ENCODE data around the gene C6orf163.
"Not testable (repeated sequence)": the region's sequence is repeated elsewhere in the genome, so short reads cannot be mapped to it uniquely, and the experiment has no call there.

C6orf163 gene

DNA sequence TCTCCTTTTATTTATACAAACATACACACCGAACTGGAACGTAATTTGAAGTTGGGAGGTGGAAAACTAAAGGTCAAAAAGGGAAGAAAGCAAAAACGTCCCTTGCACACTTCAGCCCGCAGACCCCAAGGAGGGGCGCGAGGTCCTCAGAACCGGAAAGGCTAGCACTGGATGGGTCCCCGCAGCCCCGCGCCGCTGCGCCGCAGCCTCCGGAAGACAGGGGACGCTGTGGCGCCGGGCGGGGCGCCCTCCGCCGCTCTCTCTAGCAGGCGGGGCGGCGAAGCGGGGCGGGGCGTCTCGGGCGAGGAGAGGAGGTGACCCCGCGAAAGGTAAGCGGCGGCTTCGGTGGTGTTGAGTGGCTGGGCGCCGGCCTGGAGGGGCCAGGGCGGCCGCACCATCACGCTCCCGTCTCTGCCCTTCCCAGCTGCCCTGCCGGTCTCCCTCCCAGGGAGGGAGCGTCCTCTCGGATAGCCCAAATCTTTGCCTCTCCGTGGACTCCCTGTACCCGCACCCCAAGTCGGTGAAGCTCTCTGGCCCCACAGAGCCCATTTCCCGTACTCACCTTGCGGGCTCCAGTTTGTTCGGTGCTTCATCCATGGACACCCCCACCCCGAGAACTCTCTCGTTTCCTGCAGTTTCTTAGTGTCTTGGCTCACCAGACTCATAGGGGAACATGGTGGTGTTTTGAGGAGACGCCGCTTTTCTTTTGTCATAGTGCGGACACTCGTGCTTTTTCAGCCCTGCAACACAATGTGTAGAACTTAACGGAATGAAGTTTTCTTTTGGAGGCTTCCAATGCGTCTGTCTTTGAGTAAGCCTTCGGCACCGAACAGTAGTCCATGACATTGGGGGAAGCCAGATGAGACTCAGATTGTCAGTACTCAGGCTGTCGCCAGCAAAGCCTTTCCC is 22.1 kb upstream of the C6orf163 start, which contains the start of gene SMIM8:
SMIM8 (plus strand) TSS at position 285 of the 909 bp plus-strand sequence. CDS start 14,444 bp downstream, outside the sequence.
- TF ChIP-seq, protein P1, sequence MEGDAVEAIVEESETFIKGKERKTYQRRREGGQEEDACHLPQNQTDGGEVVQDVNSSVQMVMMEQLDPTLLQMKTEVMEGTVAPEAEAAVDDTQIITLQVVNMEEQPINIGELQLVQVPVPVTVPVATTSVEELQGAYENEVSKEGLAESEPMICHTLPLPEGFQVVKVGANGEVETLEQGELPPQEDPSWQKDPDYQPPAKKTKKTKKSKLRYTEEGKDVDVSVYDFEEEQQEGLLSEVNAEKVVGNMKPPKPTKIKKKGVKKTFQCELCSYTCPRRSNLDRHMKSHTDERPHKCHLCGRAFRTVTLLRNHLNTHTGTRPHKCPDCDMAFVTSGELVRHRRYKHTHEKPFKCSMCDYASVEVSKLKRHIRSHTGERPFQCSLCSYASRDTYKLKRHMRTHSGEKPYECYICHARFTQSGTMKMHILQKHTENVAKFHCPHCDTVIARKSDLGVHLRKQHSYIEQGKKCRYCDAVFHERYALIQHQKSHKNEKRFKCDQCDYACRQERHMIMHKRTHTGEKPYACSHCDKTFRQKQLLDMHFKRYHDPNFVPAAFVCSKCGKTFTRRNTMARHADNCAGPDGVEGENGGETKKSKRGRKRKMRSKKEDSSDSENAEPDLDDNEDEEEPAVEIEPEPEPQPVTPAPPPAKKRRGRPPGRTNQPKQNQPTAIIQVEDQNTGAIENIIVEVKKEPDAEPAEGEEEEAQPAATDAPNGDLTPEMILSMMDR (IDR thresholded peaks at IDR 0.05; ENCODE audit: borderline replicate concordance, insufficient read depth, low read depth, low read length): peak; percentile 100
- peak within 1 kb of the TSS; percentile 71 for H3K4me3 ChIP-seq (ENCODE audit: low read depth, low read length)

DNA sequence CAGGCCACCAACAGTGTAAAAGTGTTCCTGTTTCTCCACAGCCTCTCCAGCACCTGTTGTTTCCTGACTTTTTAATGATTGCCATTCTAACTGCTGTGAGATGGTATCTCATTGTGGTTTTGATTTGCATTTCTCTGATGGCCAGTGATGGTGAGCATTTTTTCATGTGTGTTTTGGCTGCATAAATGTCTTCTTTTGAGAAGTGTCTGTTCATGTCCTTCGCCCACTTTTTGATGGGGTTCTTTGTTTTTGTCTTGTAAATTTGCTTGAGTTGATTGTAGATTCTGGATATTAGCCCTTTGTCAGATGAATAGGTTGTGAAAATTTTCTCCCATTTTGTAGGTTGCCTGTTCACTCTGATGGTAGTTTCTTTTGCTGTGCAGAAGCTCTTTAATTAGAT is 20.7 kb upstream of the C6orf163 start:
- not testable (repeated sequence) for H3K4me3 ChIP-seq (ENCODE audit: low read depth, low read length)

DNA sequence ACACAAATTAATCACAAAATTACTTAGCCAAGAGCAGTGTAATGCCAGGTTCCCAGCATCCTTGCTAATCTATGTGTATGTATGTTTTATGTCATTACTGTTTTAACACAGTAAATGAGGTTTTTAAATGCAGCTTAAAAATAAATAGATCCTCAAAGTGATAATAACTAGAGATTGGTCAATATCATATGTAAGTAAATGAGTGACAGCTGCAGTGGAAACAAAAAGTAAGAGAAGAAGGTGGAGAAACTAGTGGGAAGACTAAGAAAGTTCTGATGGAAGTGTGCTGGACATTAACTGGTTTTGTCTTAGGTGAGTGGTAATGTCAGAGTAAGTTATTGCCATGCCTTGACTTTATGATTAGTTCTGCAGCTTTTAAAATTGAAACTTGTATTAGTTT is 13.7 kb upstream of the C6orf163 start:
- TF ChIP-seq, protein P1 (IDR thresholded peaks at IDR 0.05; ENCODE audit: borderline replicate concordance, insufficient read depth, low read depth, low read length): no peak
- no peak overlapping the region for H3K4me3 ChIP-seq (ENCODE audit: low read depth, low read length)

DNA sequence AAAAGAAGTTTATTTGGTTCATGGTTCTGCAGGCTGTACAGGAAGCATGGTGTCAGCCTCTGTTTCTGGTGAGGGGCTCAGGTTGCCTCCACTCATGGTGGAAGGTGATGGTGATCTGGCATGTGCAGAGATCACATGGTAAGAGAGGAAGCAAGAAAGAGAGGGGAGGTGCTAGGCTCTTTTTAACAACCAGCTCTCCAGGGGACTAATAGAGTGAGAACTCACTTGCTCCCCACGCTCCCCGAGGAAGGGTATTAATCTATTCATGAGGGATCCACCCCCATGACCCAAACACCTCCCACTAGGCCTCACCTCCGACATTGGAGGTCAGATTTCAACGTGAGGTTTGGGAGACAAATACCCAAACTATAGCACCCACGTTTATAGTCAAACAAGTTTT is 11.6 kb upstream of the C6orf163 start:
- H3K4me3 ChIP-seq (ENCODE audit: low read depth, low read length): no peak overlapping the region
- TF ChIP-seq, protein P1 (IDR thresholded peaks at IDR 0.05; ENCODE audit: borderline replicate concordance, insufficient read depth, low read depth, low read length): no peak

DNA sequence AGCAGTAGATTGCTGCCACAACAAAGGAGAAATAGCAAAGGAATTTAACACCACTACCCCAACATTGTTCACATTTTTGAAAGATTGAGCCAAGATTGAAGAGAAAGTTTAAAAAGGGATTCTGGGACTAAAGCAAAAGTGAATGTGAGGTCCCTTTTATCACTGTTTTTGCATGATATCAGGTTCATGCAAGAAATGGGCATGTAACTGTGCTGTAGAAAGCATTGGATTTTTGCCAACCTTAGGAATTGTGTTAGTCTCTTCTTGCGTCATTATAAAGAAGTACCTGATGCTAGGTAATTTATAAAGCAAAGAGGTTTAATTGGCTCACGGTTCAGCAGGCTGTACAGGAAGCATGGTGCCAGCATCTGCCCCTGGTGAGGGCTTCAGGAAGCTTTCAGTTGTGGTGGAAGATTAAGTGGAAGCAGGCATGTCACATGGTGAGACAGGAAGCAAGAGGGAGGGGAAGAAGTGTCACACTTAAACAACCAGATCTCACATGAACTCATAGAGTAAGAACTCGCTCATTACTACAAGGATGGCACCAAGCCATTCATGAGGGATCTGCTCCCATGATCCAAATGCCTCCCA is 10.9 kb upstream of the C6orf163 start:
- TF ChIP-seq, protein P1 (IDR thresholded peaks at IDR 0.05; ENCODE audit: borderline replicate concordance, insufficient read depth, low read depth, low read length): no peak
- H3K4me3 ChIP-seq (ENCODE audit: low read depth, low read length): no peak overlapping the region

DNA sequence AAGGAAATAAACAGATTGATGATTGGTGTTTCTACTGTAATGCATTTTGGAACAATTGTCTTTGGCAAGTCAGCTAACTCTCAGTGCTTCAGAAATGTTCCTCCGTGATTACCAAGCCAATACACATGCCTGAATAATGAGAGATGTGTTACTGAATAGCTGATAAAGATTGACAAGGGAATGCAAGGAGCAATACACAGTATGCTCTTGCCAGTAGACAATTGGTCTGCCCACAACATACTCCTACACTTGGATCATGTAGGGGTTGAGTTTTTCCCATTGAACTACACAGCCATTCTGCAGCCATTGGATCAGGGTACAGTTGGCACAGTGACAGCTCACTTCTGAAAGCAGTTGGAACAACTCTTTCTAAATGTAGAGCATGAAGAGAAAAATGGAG is 9.9 kb upstream of the C6orf163 start:
- TF ChIP-seq, protein P1 (IDR thresholded peaks at IDR 0.05; ENCODE audit: borderline replicate concordance, insufficient read depth, low read depth, low read length): no peak
- H3K4me3 ChIP-seq (ENCODE audit: low read depth, low read length): no peak overlapping the region

DNA sequence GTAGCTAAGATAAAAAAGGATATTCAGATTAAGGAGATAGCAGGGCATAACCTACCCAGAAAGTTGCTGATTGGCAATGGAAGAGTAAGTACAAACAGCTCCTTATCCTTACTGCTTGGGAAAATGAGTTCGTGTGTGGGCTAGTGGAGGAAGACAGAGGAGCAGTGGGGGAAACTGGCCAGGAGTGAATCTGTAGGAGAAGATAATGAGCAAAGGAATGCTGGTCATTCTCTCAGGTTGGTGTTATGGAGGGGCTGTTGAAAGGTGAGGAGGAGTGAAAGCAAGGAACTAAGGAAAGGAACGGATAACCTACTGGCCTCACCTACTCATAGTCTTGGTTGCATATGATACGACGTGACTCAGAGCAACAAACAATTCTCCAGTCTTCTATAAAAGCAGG is 8.2 kb upstream of the C6orf163 start:
- no peak overlapping the region for H3K4me3 ChIP-seq (ENCODE audit: low read depth, low read length)
- TF ChIP-seq, protein P1 (IDR thresholded peaks at IDR 0.05; ENCODE audit: borderline replicate concordance, insufficient read depth, low read depth, low read length): no peak

Measured in GM12875 (cell line).